ENCODE data around the gene BRPF3. TPM values are rescaled to one million over a fixed set of nuclear protein-coding genes. Genes with fewer than 3 reads are reported as not detected.

BRPF3 gene
- total RNA-seq, 1 donor from 2014 or later, result 36.2 TPM

- Mint-ChIP-seq H3K4me1 (ENCODE audit: unreplicated experiment) (no peaks in the 10 kb centered on the region), H3K9me3 (ENCODE audit: unreplicated experiment) (peaks cover 35% of the 10 kb centered on the region), H3K27me3 (ENCODE audit: unreplicated experiment) (peaks cover 7% of the 10 kb centered on the region), H3K27ac (ENCODE audit: unreplicated experiment) (no peak overlapping the region), H3K4me3 (ENCODE audit: unreplicated experiment) (no peak overlapping the region), H3K36me3 (ENCODE audit: unreplicated experiment) (peaks cover 2% of the 10 kb centered on the region)
- no peak for DNase-seq (ENCODE audit: extremely low spot score, unreplicated experiment)
- no peak for TF ChIP-seq CTCF (IDR thresholded peaks at IDR 0.05)
Measured at GRCh38 chr6:36155662-36156061, 40.9 kb upstream of the BRPF3 start.

- no peak for DNase-seq (ENCODE audit: extremely low spot score, unreplicated experiment)
- Mint-ChIP-seq H3K27me3 (ENCODE audit: unreplicated experiment) (peaks cover 2% of the 10 kb centered on the region), H3K4me3 (ENCODE audit: unreplicated experiment) (no peak overlapping the region), H3K9me3 (ENCODE audit: unreplicated experiment) (peaks cover 20% of the 10 kb centered on the region), H3K36me3 (ENCODE audit: unreplicated experiment) (peaks cover 2% of the 10 kb centered on the region), H3K27ac (ENCODE audit: unreplicated experiment) (no peak overlapping the region), H3K4me1 (ENCODE audit: unreplicated experiment) (no peaks in the 10 kb centered on the region)
- TF ChIP-seq CTCF (IDR thresholded peaks at IDR 0.05), result no peak
Measured at GRCh38 chr6:36160147-36160760, 36.3 kb upstream of the BRPF3 start.

GRCh38 chr6:36169023-36170007, 27.2 kb upstream of the BRPF3 start:
- peaks cover 5% of the 10 kb centered on the region for H3K9me3 Mint-ChIP-seq (ENCODE audit: unreplicated experiment)
- H3K4me1 Mint-ChIP-seq (ENCODE audit: unreplicated experiment), result no peaks in the 10 kb centered on the region
- H3K27ac Mint-ChIP-seq (ENCODE audit: unreplicated experiment), result no peak overlapping the region

GRCh38 chr6:36170704-36171103, 25.8 kb upstream of the BRPF3 start:
- Mint-ChIP-seq H3K4me1 (ENCODE audit: unreplicated experiment) (no peaks in the 10 kb centered on the region), H3K36me3 (ENCODE audit: unreplicated experiment) (no peaks in the 10 kb centered on the region), H3K27ac (ENCODE audit: unreplicated experiment) (no peak overlapping the region), H3K9me3 (ENCODE audit: unreplicated experiment) (peaks cover 5% of the 10 kb centered on the region), H3K27me3 (ENCODE audit: unreplicated experiment) (peaks cover 40% of the 10 kb centered on the region), H3K4me3 (ENCODE audit: unreplicated experiment) (no peak overlapping the region)
- no peak for DNase-seq (ENCODE audit: extremely low spot score, unreplicated experiment)
- no peak for TF ChIP-seq CTCF (IDR thresholded peaks at IDR 0.05)

More at GRCh38 chr6:36169023-36170007, 27.2 kb upstream of the BRPF3 start:
- H3K27me3 Mint-ChIP-seq (ENCODE audit: unreplicated experiment), result peaks cover 33% of the 10 kb centered on the region
- H3K36me3 Mint-ChIP-seq (ENCODE audit: unreplicated experiment), result no peaks in the 10 kb centered on the region
- DNase-seq (ENCODE audit: extremely low spot score, unreplicated experiment), result no peak
- TF ChIP-seq CTCF (IDR thresholded peaks at IDR 0.05), result no peak
- no peak overlapping the region for H3K4me3 Mint-ChIP-seq (ENCODE audit: unreplicated experiment)

GRCh38 chr6:36171573-36171972, 25.0 kb upstream of the BRPF3 start:
- no peak for TF ChIP-seq CTCF (IDR thresholded peaks at IDR 0.05)
- no peaks in the 10 kb centered on the region for H3K4me1 Mint-ChIP-seq (ENCODE audit: unreplicated experiment)
- peaks cover 36% of the 10 kb centered on the region for H3K27me3 Mint-ChIP-seq (ENCODE audit: unreplicated experiment)
- DNase-seq (ENCODE audit: extremely low spot score, unreplicated experiment), result no peak
- H3K27ac Mint-ChIP-seq (ENCODE audit: unreplicated experiment), result no peak overlapping the region
- H3K9me3 Mint-ChIP-seq (ENCODE audit: unreplicated experiment), result no peaks in the 10 kb centered on the region
- H3K4me3 Mint-ChIP-seq (ENCODE audit: unreplicated experiment), result no peak overlapping the region
- no peaks in the 10 kb centered on the region for H3K36me3 Mint-ChIP-seq (ENCODE audit: unreplicated experiment)

Measured in osteocyte (in vitro differentiated cells).